Gastrocnemius medialis (tissue), 4 donors: ENCODE measurements around the gene LRMDA. TPM values are rescaled to one million over a fixed set of nuclear protein-coding genes. Genes with fewer than 3 reads are reported as not detected.

ENCODE experiments used
- ATAC-seq, 2 donors: fragments of 150-250 bp; one replicate each; pipeline ENCODE4 v1.9.1; 2016
- DNase-seq, 2 donors: peaks; one replicate each; pipeline ENCODE4 v3.0.0-alpha.2; 2019
- H3K27ac ChIP-seq, 4 donors: fragments of 200-600 bp; sonication (generic); 1 replicate in 1 of 4; 2 replicates in 3 of 4; pipeline ENCODE4 v1.5.1; 2016 to 2018; ENCODE audit warnings: mild to moderate bottlenecking in 2 of 4, moderate library complexity in 1 of 4
- H3K27me3 ChIP-seq, 3 donors: fragments of 200-600 bp; sonication (generic) in 2 of 3; 1 replicate in 1 of 3; 2 replicates in 2 of 3; pipeline versions ENCODE4 v1.5.1 to v1.6.0; 2016 to 2019; ENCODE audit warnings: mild to moderate bottlenecking in 1 of 3, moderate library complexity in 1 of 3
- H3K36me3 ChIP-seq, 2 donors: fragments of 200-600 bp; sonication (generic) in 1 of 2; one replicate each; pipeline ENCODE4 v1.5.1; 2017 to 2018
- H3K4me1 ChIP-seq, 2 donors: fragments of 200-600 bp; sonication (generic) in 1 of 2; one replicate each; pipeline ENCODE4 v1.5.1; 2016 to 2017; ENCODE audit warnings: mild to moderate bottlenecking in 2 of 2
- H3K4me3 ChIP-seq, 4 donors: fragments of 200-600 bp; sonication (generic) in 3 of 4; 1 replicate in 1 of 4; 2 replicates in 3 of 4; pipeline ENCODE4 v1.5.1; 2016 to 2019; ENCODE audit warnings: mild to moderate bottlenecking in 2 of 4
- H3K9me3 ChIP-seq, 3 donors: fragments of 200-600 bp; sonication (generic) in 2 of 3; 1 replicate in 1 of 3; 2 replicates in 2 of 3; pipeline ENCODE4 v1.5.1; 2016 to 2019
- POLR2A ChIP-seq, 2 donors: fragments of 450-650 bp; IDR thresholded peaks; one replicate each; pipeline ENCODE4 v1.6.1; 2017; ENCODE audit warnings: antibody characterized with exemption in 2 of 2, mild to moderate bottlenecking in 2 of 2, moderate library complexity in 2 of 2
- in situ Hi-C, 4 donors: fragments of 200-750 bp; cut with MboI; loops; one replicate each; pipeline versions ENCODE4 v1.15.0 to v1.8.0; 2017; ENCODE audit warnings: low sequenced_read_pairs in 4 of 4
- intact Hi-C: fragments of 100-400 bp; cut with DNase I; formaldehyde crosslinking; loops from one replicate; pipeline ENCODE4 v1.15.1; 2023; ENCODE audit warnings: low total_unique reads
- total RNA-seq, 4 donors: library from RNA; depleted of rRNA; stranded (reverse); fragments of >200 nt; gene quantifications; one replicate each; pipeline versions ENCODE4 v1.1.0 to v1.2.3, GENCODE V29; 2016
- TF ChIP-seq, protein P1 (sequence below), 5 experiments: fragments of 450-650 bp in 3 of 5; fragments of 200-600 bp in 2 of 5; sonication (generic) in 2 of 5; IDR thresholded peaks in 4 of 5; conservative IDR thresholded peaks in 1 of 5; 1 replicate in 4 of 5; 2 replicates in 1 of 5; pipeline ENCODE4 v1.5.1; 2016 to 2019; ENCODE audit warnings: antibody characterized with exemption in 5 of 5, mild to moderate bottlenecking in 3 of 5, moderate library complexity in 3 of 5

LRMDA gene
- total RNA-seq, 4 donors from 2014 or later: 0.80 to 4.5 (median 1.4) TPM

DNA sequence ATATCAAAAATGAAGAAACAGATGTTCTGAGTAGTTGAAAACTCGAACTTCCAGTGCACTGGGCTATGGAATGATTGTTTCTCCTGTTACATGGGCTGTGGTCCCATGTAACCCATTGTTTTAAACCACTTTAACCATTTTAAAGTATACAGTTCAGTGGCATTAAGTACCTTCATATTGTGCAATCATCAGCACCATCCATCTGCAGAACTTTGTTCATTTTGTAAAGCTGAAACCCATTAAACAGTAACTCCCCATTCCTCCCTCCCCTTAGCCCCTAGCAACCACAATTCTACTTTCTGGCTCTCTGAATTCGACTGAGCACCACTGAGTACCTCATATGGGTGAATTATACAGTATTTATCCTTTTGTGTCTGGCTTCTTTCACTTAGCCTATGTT is 217.4 kb downstream of the LRMDA start:
- Histone ChIP-seq H3K36me3 (no peaks in the 10 kb centered on the region), H3K9me3 (no peaks in the 10 kb centered on the region), H3K27ac (no peak overlapping the region), H3K4me3 (no peak overlapping the region), H3K27me3 (no peaks in the 10 kb centered on the region), H3K4me1 (no peaks in the 10 kb centered on the region)
- no peak for TF ChIP-seq POLR2A (IDR thresholded peaks at IDR 0.05)
- TF ChIP-seq, protein P1, sequence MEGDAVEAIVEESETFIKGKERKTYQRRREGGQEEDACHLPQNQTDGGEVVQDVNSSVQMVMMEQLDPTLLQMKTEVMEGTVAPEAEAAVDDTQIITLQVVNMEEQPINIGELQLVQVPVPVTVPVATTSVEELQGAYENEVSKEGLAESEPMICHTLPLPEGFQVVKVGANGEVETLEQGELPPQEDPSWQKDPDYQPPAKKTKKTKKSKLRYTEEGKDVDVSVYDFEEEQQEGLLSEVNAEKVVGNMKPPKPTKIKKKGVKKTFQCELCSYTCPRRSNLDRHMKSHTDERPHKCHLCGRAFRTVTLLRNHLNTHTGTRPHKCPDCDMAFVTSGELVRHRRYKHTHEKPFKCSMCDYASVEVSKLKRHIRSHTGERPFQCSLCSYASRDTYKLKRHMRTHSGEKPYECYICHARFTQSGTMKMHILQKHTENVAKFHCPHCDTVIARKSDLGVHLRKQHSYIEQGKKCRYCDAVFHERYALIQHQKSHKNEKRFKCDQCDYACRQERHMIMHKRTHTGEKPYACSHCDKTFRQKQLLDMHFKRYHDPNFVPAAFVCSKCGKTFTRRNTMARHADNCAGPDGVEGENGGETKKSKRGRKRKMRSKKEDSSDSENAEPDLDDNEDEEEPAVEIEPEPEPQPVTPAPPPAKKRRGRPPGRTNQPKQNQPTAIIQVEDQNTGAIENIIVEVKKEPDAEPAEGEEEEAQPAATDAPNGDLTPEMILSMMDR (IDR thresholded peaks at IDR 0.05 in 4 of 5, conservative IDR thresholded peaks at IDR 0.05 in 1 of 5): no peak
- in situ Hi-C loops: no loop called here
- intact Hi-C loops: no loop called here
- no peak for DNase-seq
- ATAC-seq: no peak

DNA sequence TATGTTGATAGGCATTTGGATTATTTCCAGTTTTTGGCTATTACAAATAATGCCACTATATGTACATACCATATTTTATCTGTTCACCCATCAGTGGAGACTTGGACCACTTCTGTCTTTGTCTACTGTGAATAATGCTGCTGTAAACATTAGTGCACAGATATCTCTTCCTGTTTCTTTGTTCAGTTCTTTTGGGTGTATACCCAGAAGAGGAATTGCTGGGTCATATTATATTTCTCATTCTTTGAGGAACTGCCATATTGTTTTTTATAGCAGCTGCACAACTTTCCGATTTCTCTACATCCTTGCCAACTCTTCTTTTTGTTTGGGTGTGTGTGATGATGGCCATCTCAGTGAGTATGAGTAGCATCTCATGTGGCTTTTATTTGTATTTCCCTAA is 218.0 kb downstream of the LRMDA start:
- no peaks in the 10 kb centered on the region for H3K9me3 ChIP-seq
- H3K4me3 ChIP-seq: no peak overlapping the region
- no peaks in the 10 kb centered on the region for H3K27me3 ChIP-seq
- peaks cover 0 to 4% of the 10 kb centered on the region in 2 donors for H3K4me1 ChIP-seq
- H3K27ac ChIP-seq: no peak overlapping the region
- ATAC-seq (no peak), DNase-seq (no peak)
- intact Hi-C loops: no loop called here
- no peaks in the 10 kb centered on the region for H3K36me3 ChIP-seq
- in situ Hi-C loops: no loop called here
- TF ChIP-seq, protein P1 (IDR thresholded peaks at IDR 0.05 in 4 of 5, conservative IDR thresholded peaks at IDR 0.05 in 1 of 5): no peak
- no peak for TF ChIP-seq POLR2A (IDR thresholded peaks at IDR 0.05)

- TF ChIP-seq POLR2A (IDR thresholded peaks at IDR 0.05): no peak
- TF ChIP-seq, protein P1 (IDR thresholded peaks at IDR 0.05 in 4 of 5, conservative IDR thresholded peaks at IDR 0.05 in 1 of 5): no peak
- no peak overlapping the region for H3K27ac ChIP-seq
- intact Hi-C loops: no loop called here
- peaks cover 0 to 10% of the 10 kb centered on the region in 2 donors for H3K4me1 ChIP-seq
- no peaks in the 10 kb centered on the region for H3K36me3 ChIP-seq
- DNase-seq: no peak
- no peak for ATAC-seq
- H3K27me3 ChIP-seq: no peaks in the 10 kb centered on the region
- H3K4me3 ChIP-seq: no peak overlapping the region
- no peaks in the 10 kb centered on the region for H3K9me3 ChIP-seq
- in situ Hi-C loops: no loop called here
These were observed 219.2 kb downstream of the LRMDA start for GRCh38 chr10:75650648-75651047.

DNA sequence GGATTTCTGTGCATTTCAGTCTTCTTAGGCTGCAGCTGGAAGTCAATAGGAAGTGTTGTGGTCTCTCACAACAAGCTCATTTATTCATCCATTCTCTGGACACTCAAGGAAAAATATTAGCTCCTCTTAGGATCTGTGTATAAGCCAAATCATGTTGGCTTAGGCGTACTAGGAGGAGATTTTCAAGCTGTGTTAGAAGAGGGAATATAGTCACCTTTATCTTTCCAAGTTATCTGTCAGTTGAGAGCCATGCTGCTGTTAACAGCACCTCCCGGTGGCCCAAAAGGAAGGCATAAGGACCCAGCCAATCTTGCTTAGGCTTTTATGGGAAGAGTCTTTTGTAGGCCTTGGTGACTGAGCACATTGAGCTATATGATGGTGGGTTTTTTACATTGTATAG is 220.0 kb downstream of the LRMDA start:
- TF ChIP-seq, protein P1 (IDR thresholded peaks at IDR 0.05 in 4 of 5, conservative IDR thresholded peaks at IDR 0.05 in 1 of 5): no peak
- no peak for TF ChIP-seq POLR2A (IDR thresholded peaks at IDR 0.05)
- ATAC-seq: no peak
- no peak overlapping the region for H3K27ac ChIP-seq

GRCh38 chr10:75652146-75652740 is 220.8 kb downstream of the LRMDA start:
- ATAC-seq (no peak), DNase-seq (no peak)
- no peak overlapping the region for H3K27ac ChIP-seq
- H3K4me1 ChIP-seq: peaks cover 0 to 15% of the 10 kb centered on the region in 2 donors
- intact Hi-C loops (no loop called here), in situ Hi-C loops (no loop called here)
- no peaks in the 10 kb centered on the region for H3K36me3 ChIP-seq
- no peaks in the 10 kb centered on the region for H3K9me3 ChIP-seq
- H3K27me3 ChIP-seq: no peaks in the 10 kb centered on the region
- H3K4me3 ChIP-seq: no peak overlapping the region
- no peak for TF ChIP-seq POLR2A (IDR thresholded peaks at IDR 0.05)
- TF ChIP-seq, protein P1 (IDR thresholded peaks at IDR 0.05 in 4 of 5, conservative IDR thresholded peaks at IDR 0.05 in 1 of 5): no peak

More for the DNA sequence above, 220.0 kb downstream of the LRMDA start:
- H3K36me3 ChIP-seq: no peaks in the 10 kb centered on the region
- no peak for DNase-seq
- H3K9me3 ChIP-seq: no peaks in the 10 kb centered on the region
- H3K4me3 ChIP-seq: no peak overlapping the region
- H3K4me1 ChIP-seq: peaks cover 0 to 15% of the 10 kb centered on the region in 2 donors
- in situ Hi-C loops: no loop called here
- H3K27me3 ChIP-seq: no peaks in the 10 kb centered on the region
- intact Hi-C loops: no loop called here
